HL-60 (cell line): Measurements from ENCODE around the gene PPP1R12B.

ENCODE experiments used
- DNase-seq, 2 experiments: peaks; one replicate each; pipeline ENCODE4 v3.0.0-alpha.2; 2010 to 2020; ENCODE audit warnings: low read depth in 1 of 2, low spot score in 1 of 2
- H3K27ac ChIP-seq: fragments of 250-450 bp; sonication (Bioruptor Pico); replicated peaks from 2 replicates; pipeline ENCODE4 v1.5.1; 2020; ENCODE audit warnings: mild to moderate bottlenecking, moderate library complexity
- H3K27me3 ChIP-seq: fragments of 250-450 bp; sonication (Bioruptor Pico); 2 replicates; pipeline ENCODE4 v1.5.1; 2021; ENCODE audit warnings: mild to moderate bottlenecking, moderate library complexity; ENCODE audit not compliant: insufficient read depth, poor library complexity, severe bottlenecking
- H3K4me3 ChIP-seq: replicated peaks from 2 replicates; pipeline ENCODE4 v1.5.1; 2011; ENCODE audit warnings: mild to moderate bottlenecking, control low read depth, low read length; ENCODE audit not compliant: insufficient read depth
- GABPA ChIP-seq: IDR thresholded peaks from 2 replicates; pipeline ENCODE4 v1.6.1; 2012; ENCODE audit warnings: low read depth
- POLR2AphosphoS5 ChIP-seq: IDR thresholded peaks from 2 replicates; pipeline ENCODE4 v1.6.1; 2012; ENCODE audit warnings: low read depth
- REST ChIP-seq: IDR thresholded peaks from 2 replicates; pipeline ENCODE4 v1.6.1; 2012; ENCODE audit warnings: low read depth; ENCODE audit not compliant: insufficient replicate concordance
- SPI1 ChIP-seq: IDR thresholded peaks from 2 replicates; pipeline ENCODE4 v1.6.1; 2012; ENCODE audit warnings: low read depth, mild to moderate bottlenecking, borderline replicate concordance
- TF ChIP-seq, protein P1 (sequence below): IDR thresholded peaks from one replicate; pipeline ENCODE4 v1.5.1; 2011; ENCODE audit warnings: low read length, control low read depth, inconsistent platforms; ENCODE audit not compliant: insufficient read depth

Gene PPP1R12B

DNA sequence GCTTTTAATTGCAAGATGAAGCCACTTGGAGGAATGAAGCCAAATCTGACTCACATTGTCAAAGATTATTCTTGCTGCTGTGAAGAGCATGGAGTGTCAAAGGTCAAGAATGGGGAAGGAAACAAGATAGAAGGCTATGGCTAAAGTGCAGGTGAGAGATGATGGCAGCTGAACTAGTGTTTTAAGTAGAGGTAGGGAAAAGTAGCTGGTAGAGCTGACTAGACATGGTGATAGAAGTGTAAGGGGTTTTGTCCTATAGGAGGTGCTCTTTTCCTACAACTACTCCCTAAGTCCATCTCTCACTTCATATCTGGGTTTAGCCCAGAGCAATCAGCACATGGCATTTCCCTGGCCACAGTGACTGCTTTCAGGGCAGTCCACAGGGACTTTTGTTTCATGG lies 18.6 kb upstream of the PPP1R12B start:
- no peak for DNase-seq
- Histone ChIP-seq H3K4me3 (no peak overlapping the region), H3K27me3 (no peaks in the 10 kb centered on the region), H3K27ac (no peak overlapping the region)
- TF ChIP-seq, protein P1, sequence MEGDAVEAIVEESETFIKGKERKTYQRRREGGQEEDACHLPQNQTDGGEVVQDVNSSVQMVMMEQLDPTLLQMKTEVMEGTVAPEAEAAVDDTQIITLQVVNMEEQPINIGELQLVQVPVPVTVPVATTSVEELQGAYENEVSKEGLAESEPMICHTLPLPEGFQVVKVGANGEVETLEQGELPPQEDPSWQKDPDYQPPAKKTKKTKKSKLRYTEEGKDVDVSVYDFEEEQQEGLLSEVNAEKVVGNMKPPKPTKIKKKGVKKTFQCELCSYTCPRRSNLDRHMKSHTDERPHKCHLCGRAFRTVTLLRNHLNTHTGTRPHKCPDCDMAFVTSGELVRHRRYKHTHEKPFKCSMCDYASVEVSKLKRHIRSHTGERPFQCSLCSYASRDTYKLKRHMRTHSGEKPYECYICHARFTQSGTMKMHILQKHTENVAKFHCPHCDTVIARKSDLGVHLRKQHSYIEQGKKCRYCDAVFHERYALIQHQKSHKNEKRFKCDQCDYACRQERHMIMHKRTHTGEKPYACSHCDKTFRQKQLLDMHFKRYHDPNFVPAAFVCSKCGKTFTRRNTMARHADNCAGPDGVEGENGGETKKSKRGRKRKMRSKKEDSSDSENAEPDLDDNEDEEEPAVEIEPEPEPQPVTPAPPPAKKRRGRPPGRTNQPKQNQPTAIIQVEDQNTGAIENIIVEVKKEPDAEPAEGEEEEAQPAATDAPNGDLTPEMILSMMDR: no peak
- TF ChIP-seq POLR2AphosphoS5 (no peak), GABPA (no peak), REST (no peak), SPI1 (no peak)

DNA sequence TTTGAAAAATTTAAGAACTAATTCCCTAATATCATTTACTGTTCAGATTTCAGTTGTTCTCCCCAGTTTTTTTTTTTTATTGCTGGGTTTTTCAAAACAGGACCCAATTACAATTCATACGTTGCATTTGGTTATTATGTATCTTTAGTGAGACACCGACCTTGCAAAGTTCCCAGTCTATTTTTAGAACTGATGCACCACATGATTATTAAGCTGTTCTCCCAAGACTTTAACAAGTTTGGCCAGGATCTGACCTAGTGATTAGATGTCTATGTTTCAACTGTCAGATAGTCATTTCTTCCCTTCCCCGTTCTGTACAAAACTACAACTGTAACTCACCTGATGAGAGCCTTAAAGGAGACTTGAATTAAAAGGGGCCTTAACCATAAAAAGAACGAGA lies 14.6 kb upstream of the PPP1R12B start:
- TF ChIP-seq, protein P1: no peak
- TF ChIP-seq REST: no peak
- no peak for DNase-seq
- no peak overlapping the region for H3K27ac ChIP-seq
- no peaks in the 10 kb centered on the region for H3K27me3 ChIP-seq
- no peak overlapping the region for H3K4me3 ChIP-seq

GRCh38 chr1:202343652-202344349 lies 4.7 kb upstream of the PPP1R12B start:
- H3K4me3 ChIP-seq: no peak overlapping the region
- peak overlapping the region; percentile 26; the same call in 1 of the 2 replicates for H3K27ac ChIP-seq
- no peaks in the 10 kb centered on the region for H3K27me3 ChIP-seq
- TF ChIP-seq, protein P1: peak; percentile 41
- TF ChIP-seq GABPA (no peak), REST (no peak)
- peak in 1 of 2 experiments; percentile 29 for DNase-seq
